Cardiac muscle cell (in vitro differentiated cells and primary cell): ENCODE data around the gene ABCF1. TPM values are rescaled to one million over a fixed set of nuclear protein-coding genes. Genes with fewer than 3 reads are reported as not detected.
A peak's percentile ranks its signal among the peaks of the same experiment; 100 is the strongest.

ENCODE experiments used
- DNase-seq, 2 donors: peaks; one replicate each; pipeline versions ENCODE4 v3.0.0 to v3.0.0-alpha.2; 2010 to 2017; ENCODE audit warnings: low read depth in 1 of 2, low spot score in 1 of 2
- H3K27ac ChIP-seq: fragments of 200-600 bp; sonication (generic); 2 replicates; pipeline ENCODE4 v1.5.1; 2016
- H3K27me3 ChIP-seq: fragments of 200-600 bp; sonication (generic); 2 replicates; pipeline ENCODE4 v1.6.0; 2016; ENCODE audit warnings: control low read depth
- H3K36me3 ChIP-seq: fragments of 200-600 bp; sonication (generic); 2 replicates; pipeline ENCODE4 v1.5.1; 2016; ENCODE audit warnings: control low read depth
- H3K4me1 ChIP-seq: fragments of 200-600 bp; sonication (generic); 2 replicates; pipeline ENCODE4 v1.8.1; 2017; ENCODE audit warnings: low read depth, mild to moderate bottlenecking, mixed run types
- H3K4me3 ChIP-seq: fragments of 200-600 bp; sonication (generic); 2 replicates; pipeline ENCODE4 v1.5.1; 2016; ENCODE audit warnings: mild to moderate bottlenecking
- H3K9me3 ChIP-seq: fragments of 200-600 bp; sonication (generic); 2 replicates; pipeline ENCODE4 v1.5.1; 2017; ENCODE audit warnings: low read depth, mild to moderate bottlenecking, control low read depth
- polyA plus RNA-seq: library from polyadenylated mRNA; unstranded; fragments of >200 nt; fragmentation: Nextera tagmentation; extraction: Ambion mirVana; gene quantifications from 2 replicates; pipeline ENCODE4 v1.2.1, GENCODE V29; 2016
- total RNA-seq: library from RNA; depleted of rRNA; stranded (reverse); fragments of >200 nt; gene quantifications from 2 replicates; pipeline ENCODE4 v1.2.3, GENCODE V29; 2016
- TF ChIP-seq, protein P1 (sequence below): IDR thresholded peaks from 2 replicates; pipeline ENCODE4 v1.5.1; 2012; ENCODE audit warnings: low read depth, mild to moderate bottlenecking, low read length

Gene ABCF1
- total and polyA plus RNA-seq, 2 experiments from 2014 or later, result 52.5 to 54.4 TPM

DNA sequence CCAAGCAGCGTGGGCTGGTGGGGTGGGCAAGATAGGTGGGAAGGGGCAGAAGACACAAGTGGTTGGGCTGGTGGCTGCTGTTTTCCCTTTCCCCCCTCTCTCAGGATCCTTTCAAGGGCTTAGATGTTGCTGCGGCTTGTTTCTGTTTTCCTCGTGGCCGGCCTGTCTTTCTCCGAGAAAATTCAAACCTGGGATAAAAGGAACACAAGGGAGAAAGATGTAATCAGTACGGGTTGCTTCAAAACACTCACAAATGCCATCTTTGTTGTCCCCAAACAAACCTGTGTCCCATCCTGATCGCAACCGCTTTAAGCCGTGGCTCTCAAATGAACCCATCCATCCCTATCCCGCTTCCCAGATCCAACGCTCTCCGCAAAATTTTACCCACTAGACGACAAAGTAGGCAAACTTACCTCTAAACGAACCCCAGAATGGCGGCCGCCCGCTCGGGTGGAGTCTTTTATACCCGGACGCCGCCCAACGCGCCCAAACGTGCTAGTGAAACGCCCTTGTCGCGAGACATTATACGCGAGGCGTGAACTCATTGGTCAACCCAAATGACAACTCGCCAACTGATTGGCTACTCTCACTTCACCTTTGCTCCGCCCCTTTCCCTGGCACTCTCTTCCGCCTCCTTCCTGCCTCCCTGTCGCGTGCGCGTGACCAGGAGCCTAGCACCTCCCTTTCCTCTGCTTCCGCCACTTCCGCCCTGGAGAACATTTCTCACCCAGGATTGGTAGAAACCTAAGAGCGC lies 45.7 kb downstream of the ABCF1 start, which contains the start of gene PPP1R10:
TSS of gene PPP1R10 (minus strand) at position 433 of the 754 bp plus-strand sequence. CDS start 7,299 bp downstream, outside the sequence.
- TF ChIP-seq, protein P1, sequence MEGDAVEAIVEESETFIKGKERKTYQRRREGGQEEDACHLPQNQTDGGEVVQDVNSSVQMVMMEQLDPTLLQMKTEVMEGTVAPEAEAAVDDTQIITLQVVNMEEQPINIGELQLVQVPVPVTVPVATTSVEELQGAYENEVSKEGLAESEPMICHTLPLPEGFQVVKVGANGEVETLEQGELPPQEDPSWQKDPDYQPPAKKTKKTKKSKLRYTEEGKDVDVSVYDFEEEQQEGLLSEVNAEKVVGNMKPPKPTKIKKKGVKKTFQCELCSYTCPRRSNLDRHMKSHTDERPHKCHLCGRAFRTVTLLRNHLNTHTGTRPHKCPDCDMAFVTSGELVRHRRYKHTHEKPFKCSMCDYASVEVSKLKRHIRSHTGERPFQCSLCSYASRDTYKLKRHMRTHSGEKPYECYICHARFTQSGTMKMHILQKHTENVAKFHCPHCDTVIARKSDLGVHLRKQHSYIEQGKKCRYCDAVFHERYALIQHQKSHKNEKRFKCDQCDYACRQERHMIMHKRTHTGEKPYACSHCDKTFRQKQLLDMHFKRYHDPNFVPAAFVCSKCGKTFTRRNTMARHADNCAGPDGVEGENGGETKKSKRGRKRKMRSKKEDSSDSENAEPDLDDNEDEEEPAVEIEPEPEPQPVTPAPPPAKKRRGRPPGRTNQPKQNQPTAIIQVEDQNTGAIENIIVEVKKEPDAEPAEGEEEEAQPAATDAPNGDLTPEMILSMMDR, result no peak
- no peaks in the 10 kb centered on the region for H3K9me3 ChIP-seq
- peak within 1 kb of the TSS; percentile 83 for H3K4me3 ChIP-seq
- peaks cover 21% of the 10 kb centered on the region for H3K4me1 ChIP-seq
- H3K36me3 ChIP-seq, result peaks cover 20% of the 10 kb centered on the region
- H3K27me3 ChIP-seq, result no peaks in the 10 kb centered on the region
- H3K27ac ChIP-seq, result peak within 1 kb of the TSS; percentile 99
- peak; percentile 100 for DNase-seq

DNA sequence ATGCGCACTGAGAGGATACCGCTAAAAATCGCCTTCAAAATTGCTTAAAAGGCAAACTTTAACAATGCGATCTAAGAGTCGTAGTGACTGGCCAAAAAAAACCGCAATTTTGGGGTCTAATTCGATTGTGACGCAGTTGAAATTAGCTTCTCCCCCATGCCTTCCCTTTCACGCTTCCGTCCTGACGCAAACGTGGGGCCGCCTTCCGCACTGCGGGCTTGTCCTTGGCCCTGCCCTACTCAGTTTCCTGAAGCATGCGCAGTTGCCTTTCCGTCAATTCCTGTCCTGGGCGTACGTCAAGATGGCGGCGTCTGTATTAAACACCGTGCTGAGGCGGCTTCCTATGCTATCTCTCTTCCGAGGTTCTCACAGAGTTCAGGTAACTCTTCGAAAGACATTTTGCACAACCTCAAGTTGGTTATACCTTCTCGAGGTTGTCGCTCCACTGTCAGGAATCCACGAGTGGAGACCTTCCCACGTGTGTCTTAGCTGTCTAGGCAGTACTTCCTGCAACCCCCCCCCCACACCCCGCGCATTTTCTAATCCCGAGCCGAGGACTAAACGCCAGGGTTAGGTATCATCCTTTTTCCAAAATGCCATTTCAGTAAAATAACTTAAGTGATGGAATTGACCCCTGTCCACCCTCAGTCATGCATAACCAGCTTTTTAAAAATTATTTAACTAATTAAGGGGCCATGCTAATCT lies 46.5 kb downstream of the ABCF1 start, which contains the start of gene MRPS18B:
TSS of gene MRPS18B (plus strand) at position 276 of the 705 bp plus-strand sequence. CDS start at position 302, 26 bp downstream.
- peaks cover 15% of the 10 kb centered on the region for H3K4me1 ChIP-seq
- DNase-seq, result peak; percentile 97 to 99
- TF ChIP-seq, protein P1, result no peak
- H3K9me3 ChIP-seq, result no peaks in the 10 kb centered on the region
- H3K27ac ChIP-seq, result peak within 1 kb of the TSS; percentile 99
- H3K4me3 ChIP-seq, result peak within 1 kb of the TSS; percentile 83
- H3K27me3 ChIP-seq, result no peaks in the 10 kb centered on the region
- H3K36me3 ChIP-seq, result peaks cover 25% of the 10 kb centered on the region

GRCh38 chr6:30618270-30618797 lies 47.1 kb downstream of the ABCF1 start:
- peaks cover 15% of the 10 kb centered on the region for H3K4me1 ChIP-seq
- peak in 1 of 2 donors; percentile 33 for DNase-seq
- H3K27me3 ChIP-seq, result no peaks in the 10 kb centered on the region
- TF ChIP-seq, protein P1, result no peak
- H3K27ac ChIP-seq, result peak overlapping the region; percentile 99
- peak overlapping the region; percentile 51 for H3K4me3 ChIP-seq
- peaks cover 31% of the 10 kb centered on the region for H3K36me3 ChIP-seq
- H3K9me3 ChIP-seq, result no peaks in the 10 kb centered on the region

- TF ChIP-seq, protein P1, result no peak
- H3K36me3 ChIP-seq, result peaks cover 36% of the 10 kb centered on the region
Observed at GRCh38 chr6:30619561-30619960, 48.3 kb downstream of the ABCF1 start.

DNA sequence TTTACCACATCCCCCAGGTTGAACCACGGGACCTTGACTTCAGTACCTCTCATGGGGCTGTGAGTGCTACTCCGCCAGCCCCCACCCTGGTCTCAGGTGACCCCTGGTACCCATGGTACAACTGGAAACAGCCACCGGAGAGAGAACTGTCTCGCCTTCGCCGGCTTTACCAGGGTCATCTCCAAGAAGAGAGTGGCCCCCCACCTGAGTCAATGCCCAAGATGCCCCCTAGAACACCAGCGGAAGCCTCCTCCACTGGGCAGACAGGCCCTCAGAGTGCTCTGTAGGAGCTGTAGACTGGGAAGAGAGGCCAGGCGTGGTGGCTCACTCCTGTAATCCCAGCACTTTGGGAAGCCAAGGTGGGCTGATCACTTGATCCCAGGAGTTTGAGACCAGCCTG lies 54.3 kb downstream of the ABCF1 start:
- no peak for DNase-seq
- Histone ChIP-seq H3K36me3 (peaks cover 32% of the 10 kb centered on the region), H3K27me3 (no peaks in the 10 kb centered on the region), H3K4me3 (no peak overlapping the region), H3K27ac (no peak overlapping the region), H3K4me1 (no peaks in the 10 kb centered on the region), H3K9me3 (no peaks in the 10 kb centered on the region)
- TF ChIP-seq, protein P1, result no peak

More at GRCh38 chr6:30619561-30619960, 48.3 kb downstream of the ABCF1 start:
- Histone ChIP-seq H3K9me3 (no peaks in the 10 kb centered on the region), H3K4me3 (no peak overlapping the region), H3K27ac (no peak overlapping the region), H3K4me1 (peaks cover 9% of the 10 kb centered on the region), H3K27me3 (no peaks in the 10 kb centered on the region)
- no peak for DNase-seq
